Subcutaneous abdominal adipose tissue (tissue), 5 donors: ENCODE results near the gene KAT6B.
"Not testable (repeated sequence)": the region's sequence is repeated elsewhere in the genome, so short reads cannot be mapped to it uniquely, and the experiment has no call there.

ENCODE experiments used
- H3K27ac ChIP-seq: one replicate; pipeline ENCODE4 v1.7.0; 2013; ENCODE audit warnings: low read depth, mild to moderate bottlenecking, inconsistent platforms, low read length, moderate library complexity
- H3K27me3 ChIP-seq, 5 donors: one replicate each; pipeline ENCODE4 v1.7.0; 2013; ENCODE audit warnings: low read length in 5 of 5, inconsistent platforms in 1 of 5; ENCODE audit not compliant: control insufficient read depth in 5 of 5, insufficient read depth in 4 of 5
- H3K36me3 ChIP-seq, 5 donors: one replicate each; pipeline ENCODE4 v1.7.0; 2013; ENCODE audit warnings: low read length in 5 of 5; ENCODE audit not compliant: control insufficient read depth in 5 of 5, insufficient read depth in 5 of 5
- H3K4me1 ChIP-seq, 5 donors: one replicate each; pipeline ENCODE4 v1.7.0; 2013; ENCODE audit warnings: low read length in 5 of 5, mild to moderate bottlenecking in 3 of 5, moderate library complexity in 1 of 5; ENCODE audit not compliant: control insufficient read depth in 5 of 5, insufficient read depth in 5 of 5
- H3K4me3 ChIP-seq, 5 donors: one replicate each; pipeline ENCODE4 v1.7.0; 2013; ENCODE audit warnings: low read length in 5 of 5, low read depth in 1 of 5
- H3K9ac ChIP-seq, 5 donors: one replicate each; pipeline ENCODE4 v1.7.0; 2013; ENCODE audit warnings: low read length in 5 of 5, mild to moderate bottlenecking in 4 of 5, moderate library complexity in 3 of 5
- H3K9me3 ChIP-seq, 5 donors: one replicate each; pipeline ENCODE4 v1.7.0; 2013; ENCODE audit warnings: low read length in 5 of 5; ENCODE audit not compliant: control insufficient read depth in 5 of 5
- donor health status: healthy.
- donor health status: healthy.
- donor health status: healthy.
- donor health status: healthy.
- donor health status: healthy.

The KAT6B gene

DNA sequence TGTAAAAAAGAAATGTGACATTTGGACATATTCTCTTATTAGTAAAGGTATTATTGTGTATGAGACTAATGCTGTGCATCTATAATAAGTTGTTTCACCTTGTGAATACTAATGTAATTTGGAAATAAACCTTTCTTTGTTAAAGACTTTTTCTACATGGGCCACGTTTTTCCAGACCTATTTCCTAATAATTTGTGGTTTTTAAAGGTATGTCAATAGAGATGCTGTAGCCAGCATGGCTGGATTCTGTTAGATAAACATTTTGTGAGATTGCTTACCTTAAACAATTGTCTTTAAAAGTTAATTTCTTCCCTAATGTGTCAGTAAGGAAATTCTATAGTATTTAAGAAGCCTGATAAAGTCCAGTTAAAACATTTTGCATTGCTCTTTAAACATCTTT lies 56.0 kb downstream of the KAT6B start:
- Histone ChIP-seq H3K9me3 (no peaks in the 10 kb centered on the region), H3K4me1 (peaks cover 0 to 8% (median 0%) of the 10 kb centered on the region in 5 donors), H3K36me3 (no peaks in the 10 kb centered on the region), H3K9ac (no peak overlapping the region), H3K27ac (no peak overlapping the region), H3K4me3 (no peak overlapping the region), H3K27me3 (no peaks in the 10 kb centered on the region)

DNA sequence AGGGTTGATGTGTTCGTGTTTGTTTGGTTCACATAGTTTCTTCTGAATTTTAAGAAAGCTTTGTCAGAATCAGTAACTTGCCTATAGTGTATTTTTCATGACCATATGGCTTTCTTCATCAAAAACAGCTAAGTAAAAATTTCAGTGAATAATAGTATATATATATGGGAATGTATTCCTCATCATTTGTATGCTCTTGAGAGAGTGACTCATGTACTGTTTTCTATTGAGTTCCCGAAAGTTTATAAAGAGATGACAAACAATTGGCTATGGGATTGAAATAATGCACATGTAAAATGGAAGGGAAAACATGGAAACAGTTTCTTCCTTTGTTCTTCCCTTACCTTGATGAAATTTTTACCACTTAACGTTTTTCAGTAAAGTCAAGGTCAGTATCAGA lies 56.4 kb downstream of the KAT6B start:
- H3K27ac ChIP-seq, result no peak overlapping the region
- H3K27me3 ChIP-seq, result no peaks in the 10 kb centered on the region
- H3K9me3 ChIP-seq, result no peaks in the 10 kb centered on the region
- H3K9ac ChIP-seq, result no peak overlapping the region
- no peaks in the 10 kb centered on the region for H3K36me3 ChIP-seq
- peaks cover 0 to 11% (median 0%) of the 10 kb centered on the region in 5 donors for H3K4me1 ChIP-seq
- H3K4me3 ChIP-seq, result no peak overlapping the region

- H3K9ac ChIP-seq, result no peak overlapping the region
- H3K9me3 ChIP-seq, result no peaks in the 10 kb centered on the region
- H3K36me3 ChIP-seq, result no peaks in the 10 kb centered on the region
- no peak overlapping the region for H3K27ac ChIP-seq
- peaks cover 0 to 11% (median 0%) of the 10 kb centered on the region in 5 donors for H3K4me1 ChIP-seq
- no peak overlapping the region for H3K4me3 ChIP-seq
- no peaks in the 10 kb centered on the region for H3K27me3 ChIP-seq
Observed at GRCh38 chr10:74883428-74883827, 57.0 kb downstream of the KAT6B start.

DNA sequence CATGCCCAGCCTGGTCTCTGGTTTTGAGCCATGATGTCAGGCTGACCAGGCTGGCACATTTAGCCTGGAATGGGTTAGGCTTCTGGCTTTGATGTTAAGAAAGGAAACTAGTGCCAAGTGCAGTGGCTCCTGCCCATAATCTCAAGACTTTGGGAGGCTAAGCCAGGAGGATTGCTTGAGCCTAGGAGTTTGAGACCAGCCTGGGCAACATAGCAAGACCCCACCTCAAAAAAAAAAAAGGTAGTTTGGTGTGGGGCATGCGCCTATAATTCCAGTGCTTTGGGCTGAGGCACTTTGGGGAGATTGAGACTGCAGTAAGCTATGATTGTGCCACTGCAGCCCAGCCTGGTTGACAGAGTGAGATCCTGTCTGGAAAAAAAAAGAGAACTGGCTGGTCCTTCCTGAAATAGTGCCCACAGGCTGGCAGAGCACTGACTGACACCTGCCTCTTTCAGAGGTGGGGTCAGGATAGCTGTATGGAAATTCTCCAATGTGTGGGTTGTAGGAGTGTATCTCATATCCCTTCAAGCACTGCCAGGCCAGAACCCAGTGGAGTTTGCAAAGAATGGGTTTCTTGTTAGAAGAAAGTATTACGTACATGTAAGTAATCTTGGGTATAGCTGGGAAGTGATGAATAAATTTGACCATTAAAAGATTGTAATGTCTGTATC lies 61.3 kb downstream of the KAT6B start:
- Histone ChIP-seq H3K4me1 (peaks cover 0 to 11% (median 6%) of the 10 kb centered on the region in 5 donors), H3K27ac (no peak overlapping the region), H3K9me3 (no peaks in the 10 kb centered on the region)

DNA sequence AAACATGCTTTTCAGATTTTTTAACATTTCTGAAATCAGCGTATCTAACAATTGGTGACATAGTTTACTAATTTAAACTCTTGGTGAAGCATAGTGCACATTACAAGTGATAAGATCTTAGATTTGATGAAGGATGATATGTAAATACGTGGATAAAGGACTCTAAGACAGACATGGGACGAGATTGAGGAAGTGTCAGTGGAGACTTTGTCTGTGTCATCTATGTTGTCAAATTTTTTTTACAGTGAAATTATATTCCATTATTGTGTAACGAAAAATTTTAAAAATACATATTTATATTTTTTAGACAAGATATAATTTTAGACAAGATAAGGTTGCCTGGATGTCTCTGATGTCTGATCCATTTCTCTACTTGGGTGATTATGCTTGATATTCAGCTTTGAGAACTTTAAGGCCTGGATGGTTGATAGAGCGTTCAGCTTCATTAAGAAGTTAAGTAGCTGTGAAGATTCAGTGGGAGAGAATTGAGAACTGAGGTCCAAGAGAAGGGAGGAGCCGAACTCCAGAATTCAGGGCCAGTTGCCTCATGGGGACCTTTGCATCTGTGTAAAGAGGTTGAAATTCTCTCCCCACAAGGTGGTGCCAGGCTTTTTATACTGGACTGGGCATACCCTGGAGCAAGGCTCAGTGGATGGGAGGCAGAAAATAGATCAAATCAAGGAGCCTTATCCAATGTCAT lies 62.7 kb downstream of the KAT6B start:
- H3K9ac ChIP-seq, result no peak overlapping the region
- no peaks in the 10 kb centered on the region for H3K27me3 ChIP-seq
- H3K27ac ChIP-seq, result no peak overlapping the region
- H3K9me3 ChIP-seq, result no peaks in the 10 kb centered on the region
- no peak overlapping the region for H3K4me3 ChIP-seq
- peaks cover 0 to 11% (median 3%) of the 10 kb centered on the region in 5 donors for H3K4me1 ChIP-seq
- H3K36me3 ChIP-seq, result no peaks in the 10 kb centered on the region

More for the DNA sequence above, 61.3 kb downstream of the KAT6B start:
- Histone ChIP-seq H3K27me3 (no peaks in the 10 kb centered on the region), H3K4me3 (no peak overlapping the region), H3K9ac (no peak overlapping the region), H3K36me3 (no peaks in the 10 kb centered on the region)

DNA sequence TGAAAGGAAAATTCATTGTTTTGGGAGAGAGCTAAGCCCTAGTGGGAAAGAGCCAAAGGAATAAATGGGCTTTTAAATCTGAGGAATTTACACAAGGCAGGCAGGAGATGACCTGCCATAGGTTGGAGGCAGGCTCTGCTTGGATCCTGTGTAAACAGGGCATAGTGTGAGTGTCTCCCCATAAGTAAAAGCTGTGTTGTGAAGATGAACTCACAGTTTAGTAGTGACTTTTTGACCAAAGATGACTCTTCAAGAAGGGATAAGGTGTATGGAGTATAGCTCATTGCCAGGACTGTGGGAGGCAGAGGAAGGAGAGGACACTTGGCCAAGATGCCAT lies 63.2 kb downstream of the KAT6B start:
- Histone ChIP-seq H3K9me3 (no peaks in the 10 kb centered on the region), H3K27me3 (no peaks in the 10 kb centered on the region), H3K36me3 (no peaks in the 10 kb centered on the region), H3K4me3 (no peak overlapping the region), H3K9ac (no peak overlapping the region), H3K27ac (no peak overlapping the region), H3K4me1 (peaks cover 0 to 11% (median 3%) of the 10 kb centered on the region in 5 donors)

GRCh38 chr10:74890460-74890859 lies 64.1 kb downstream of the KAT6B start:
- H3K4me3 ChIP-seq, result no peak overlapping the region
- no peak overlapping the region for H3K9ac ChIP-seq
- H3K36me3 ChIP-seq, result no peaks in the 10 kb centered on the region
- no peak overlapping the region for H3K27ac ChIP-seq
- H3K9me3 ChIP-seq, result no peaks in the 10 kb centered on the region
- H3K27me3 ChIP-seq, result no peaks in the 10 kb centered on the region
- peaks cover 0 to 11% (median 3%) of the 10 kb centered on the region in 5 donors for H3K4me1 ChIP-seq

- Histone ChIP-seq H3K4me1 (peaks cover 0 to 11% (median 3%) of the 10 kb centered on the region in 5 donors), H3K27ac (no peak overlapping the region), H3K9me3 (no peaks in the 10 kb centered on the region), H3K27me3 (no peaks in the 10 kb centered on the region), H3K9ac (no peak overlapping the region), H3K36me3 (no peaks in the 10 kb centered on the region), H3K4me3 (no peak overlapping the region)
Observed at GRCh38 chr10:74891053-74891452, 64.7 kb downstream of the KAT6B start.

DNA sequence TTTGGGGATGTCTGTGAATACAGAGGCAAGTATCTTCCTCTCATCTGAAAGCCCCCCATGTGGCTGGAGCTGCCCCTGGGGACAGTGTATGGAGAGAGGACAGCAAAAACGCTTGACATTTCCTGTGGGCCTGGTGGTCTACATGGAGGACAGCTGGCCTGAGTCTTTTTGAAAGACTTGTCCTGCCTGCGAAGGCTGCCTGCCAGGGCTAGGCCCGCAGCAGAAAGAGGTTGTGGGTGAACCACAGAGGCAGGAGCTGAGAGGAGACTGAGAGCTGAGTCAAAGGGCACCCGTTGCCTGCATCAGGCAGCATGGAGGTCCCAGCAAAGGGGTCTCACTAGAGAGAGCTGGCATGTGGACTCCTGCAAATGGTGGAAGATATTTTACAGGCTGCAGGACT lies 66.4 kb downstream of the KAT6B start:
- H3K4me3 ChIP-seq, result no peak overlapping the region
- H3K9me3 ChIP-seq, result no peaks in the 10 kb centered on the region
- no peak overlapping the region for H3K9ac ChIP-seq
- peaks cover 0 to 11% (median 2%) of the 10 kb centered on the region in 5 donors for H3K4me1 ChIP-seq
- no peaks in the 10 kb centered on the region for H3K36me3 ChIP-seq
- no peak overlapping the region for H3K27ac ChIP-seq
- H3K27me3 ChIP-seq, result no peaks in the 10 kb centered on the region

GRCh38 chr10:74893329-74893728 lies 66.9 kb downstream of the KAT6B start:
- not testable (repeated sequence) for H3K4me3 ChIP-seq, H3K27ac ChIP-seq, H3K36me3 ChIP-seq, H3K9me3 ChIP-seq, H3K27me3 ChIP-seq, H3K9ac ChIP-seq
- H3K4me1 ChIP-seq, result peaks cover 0 to 11% (median 4%) of the 10 kb centered on the region in 5 donors
